GM12878 (cell line): ENCODE measurements around the gene SBNO2. TPM values are rescaled to one million over a fixed set of nuclear protein-coding genes. Genes with fewer than 3 reads are reported as not detected.

Source experiments
- ATAC-seq: fragments of 200-7000 bp; cut with Tn5 transposase; 3 replicates; pipeline ENCODE4 v1.9.1; 2020; ENCODE audit warnings: mild to moderate bottlenecking, moderate library complexity
- BruUV-seq: library from RNA; stranded (reverse); fragments of 400-500 nt; replicated peaks from 2 replicates; lab custom pipeline; 2021; lab: Mats Ljungman, UMichigan
- CTCF ChIA-PET: fragments of 300-600 bp; sonication (Branson Sonifier 250); formaldehyde crosslinking; extraction: SDS; loops from one replicate; lab custom pipeline; 2021; ENCODE audit warnings: inconsistent platforms; lab: Yijun Ruan, JAX
- POLR2A ChIA-PET: fragments of 350-600 bp; formaldehyde crosslinking; extraction: SDS; loops from one replicate; lab custom pipeline; 2021; ENCODE audit warnings: inconsistent platforms; lab: Charles Lee
- RAD21 ChIA-PET: fragments of 300-600 bp; sonication (Branson Sonifier 250); formaldehyde crosslinking; loops from one replicate; lab custom pipeline; 2023; ENCODE audit warnings: antibody characterized with exemption; ENCODE audit not compliant: unreplicated experiment; lab: Charles Lee
- SMC1A ChIA-PET: fragments of 300-600 bp; sonication (Branson Sonifier 250); formaldehyde crosslinking; loops from one replicate; lab custom pipeline; 2023; ENCODE audit not compliant: unreplicated experiment, uncharacterized antibody; lab: Charles Lee
- DNase-seq: peaks from one replicate; pipeline ENCODE4 v3.0.0-alpha.2; 2011; ENCODE audit warnings: low read depth, low spot score
- FAIRE-seq: peaks from 3 replicates; lab custom pipeline; 2011; peaks lifted over from hg19 to GRCh38; lab: Jason Lieb, UNC
- H2AFZ ChIP-seq: 2 replicates; pipeline ENCODE4 v1.6.0; 2011; ENCODE audit warnings: low read depth, low read length, control low read depth; ENCODE audit not compliant: control insufficient read depth
- H3K27ac ChIP-seq: 2 replicates; pipeline ENCODE4 v1.5.1; 2011; ENCODE audit warnings: control low read depth; ENCODE audit not compliant: control insufficient read depth, insufficient read depth
- H3K27me3 ChIP-seq, 2 experiments: replicated peaks in 1 of 2; 2 replicates each; pipeline versions ENCODE4 v1.6.0 to v1.6.1; 2011; ENCODE audit warnings: low read length in 1 of 2; ENCODE audit not compliant: control insufficient read depth in 2 of 2, insufficient read depth in 2 of 2
- H3K36me3 ChIP-seq, 2 experiments: 2 replicates each; pipeline ENCODE4 v1.5.1; 2011; ENCODE audit warnings: low read length in 1 of 2; ENCODE audit not compliant: control insufficient read depth in 2 of 2, insufficient read depth in 2 of 2
- H3K4me1 ChIP-seq: 2 replicates; pipeline ENCODE4 v1.6.1; 2011; ENCODE audit warnings: mild to moderate bottlenecking, low read length, moderate library complexity, mixed read lengths; ENCODE audit not compliant: control insufficient read depth, insufficient read depth
- H3K4me2 ChIP-seq: 2 replicates; pipeline ENCODE4 v1.6.0; 2011; ENCODE audit warnings: control low read depth; ENCODE audit not compliant: control insufficient read depth, insufficient read depth
- H3K4me3 ChIP-seq: fragments of 200-600 bp; sonication (generic); 2 replicates; pipeline ENCODE4 v1.5.1; 2016
- H3K79me2 ChIP-seq: 2 replicates; pipeline ENCODE4 v1.6.0; 2011; ENCODE audit warnings: low read length; ENCODE audit not compliant: control insufficient read depth, insufficient read depth
- H3K9ac ChIP-seq: 2 replicates; pipeline ENCODE4 v1.8.0; 2011; ENCODE audit warnings: low read length, control low read depth, mixed read lengths; ENCODE audit not compliant: control insufficient read depth, insufficient read depth
- H3K9me3 ChIP-seq: replicated peaks from 3 replicates; pipeline ENCODE4 v1.5.1; 2011; ENCODE audit warnings: mild to moderate bottlenecking, low read length; ENCODE audit not compliant: control insufficient read depth, insufficient read depth
- H4K20me1 ChIP-seq: 2 replicates; pipeline ENCODE4 v1.6.0; 2011; ENCODE audit not compliant: control insufficient read depth, insufficient read depth
- CEBPZ ChIP-seq: fragments of 150-350 bp; IDR thresholded peaks from 2 replicates; pipeline ENCODE4 v1.6.1; 2016; ENCODE audit warnings: low read depth, low read length
- HDAC2 ChIP-seq: fragments of 200-600 bp; sonication (generic); IDR thresholded peaks from 2 replicates; pipeline ENCODE4 v1.6.1; 2017
- NFXL1 ChIP-seq: fragments of 450-650 bp; IDR thresholded peaks from 2 replicates; pipeline ENCODE4 v1.6.1; 2017; ENCODE audit warnings: antibody characterized with exemption, mild to moderate bottlenecking, borderline replicate concordance
- NR2C2 ChIP-seq: IDR thresholded peaks from 2 replicates; pipeline ENCODE4 v1.6.1; 2011; ENCODE audit warnings: borderline replicate concordance, low read depth; ENCODE audit not compliant: control insufficient read depth, insufficient read length
- RELB ChIP-seq: fragments of 450-650 bp; IDR thresholded peaks from 2 replicates; pipeline ENCODE4 v1.6.1; 2017; ENCODE audit warnings: low read depth, mild to moderate bottlenecking, moderate library complexity
- RUNX3 ChIP-seq: IDR thresholded peaks from 2 replicates; pipeline ENCODE4 v1.6.1; 2012; ENCODE audit warnings: low read length, inconsistent platforms
- SP1 ChIP-seq: IDR thresholded peaks from one replicate; pipeline ENCODE4 v1.6.1; 2011; ENCODE audit warnings: low read depth, low read length
- SRF ChIP-seq, 2 experiments: IDR thresholded peaks; 2 replicates each; pipeline ENCODE4 v1.6.1; 2011; ENCODE audit warnings: low read depth in 2 of 2, low read length in 2 of 2, mild to moderate bottlenecking in 1 of 2, moderate library complexity in 1 of 2
- WGBS: methylation state at CpG from one replicate; pipeline ENCODE4 v1.1.6; 2016; ENCODE audit warnings: low lambda C conversion rate; ENCODE audit not compliant: insufficient replicate concordance, insufficient coverage; ENCODE audit errors: missing lambda C conversion rate; 5-methylcytosine and 5-hydroxymethylcytosine counted together
- in situ Hi-C: fragments of 300-500 bp; cut with MboI; formaldehyde crosslinking; loops from 9 replicates; pipeline ENCODE4 v1.14.3; 2018; ENCODE audit warnings: mixed read lengths
- intact Hi-C: fragments of 100-400 bp; cut with micrococcal nuclease; formaldehyde crosslinking; loops from one replicate; pipeline ENCODE4 v1.14.2; 2022; ENCODE audit not compliant: unreplicated experiment
- polyA plus RNA-seq, 11 experiments: library from polyadenylated mRNA; depleted of rRNA in 4 of 11; unstranded in 6 of 11; stranded (reverse) in 5 of 11; fragments of >200 nt; fragmentation: Nextera tagmentation in 4 of 11; fragmentation: Illumina TruSeq in 1 of 11; extraction: Ambion mirVana in 4 of 11; extraction: Trizol in 1 of 11; gene quantifications; 1 replicate in 1 of 11; 2 replicates in 10 of 11; pipeline versions ENCODE4 v1.2.1 to v1.2.3, GENCODE V29; 2011 to 2016; ENCODE audit warnings: inconsistent platforms in 2 of 11, missing spikeins in 2 of 11, low read depth in 1 of 11
- total RNA-seq, 4 experiments: library from RNA; depleted of rRNA in 3 of 4; stranded (reverse); fragments of >200 nt in 3 of 4; fragmentation: Illumina TruSeq in 1 of 4; extraction: Trizol in 1 of 4; gene quantifications; 2 replicates each; pipeline versions ENCODE4 v1.2.1 to v1.2.3, GENCODE V29; 2013 to 2021

SBNO2 gene
- total and polyA plus RNA-seq, 10 of the 15 experiments (the other 5 are each of a cell fraction or from before 2014, with no cell fraction given): 0.08 to 44.6 (median 5.4) TPM

- peaks cover 21 to 56% of the 10 kb centered on the region in 2 experiments for H3K36me3 ChIP-seq
- ChIA-PET RAD21 (interaction anchor here (0.8 kb wide), 1 partner anchor 23 kb away, joined by 3 read pairs; no protein-coding TSS in a partner anchor), CTCF (interaction anchor here (0.6 to 1.6 kb wide), 2 partner anchors 13 to 14 kb away, joined by 3 to 4 read pairs; no protein-coding TSS in a partner anchor), SMC1A (no interaction called here), POLR2A (interaction anchor here (0.9 to 1.9 kb wide), 3 partner anchors 13 to 54 kb away, joined by 3 to 6 read pairs (median 4); partner anchors contain the start of genes ARHGAP45 and CNN2)
- no peaks in the 10 kb centered on the region; the same call in 1 of the 2 replicates for H4K20me1 ChIP-seq
- no peak overlapping the region for H2AFZ ChIP-seq
- no peak overlapping the region for H3K27ac ChIP-seq
- DNase-seq (no peak), ATAC-seq (no peak), FAIRE-seq (no peak)
- no peak overlapping the region for H3K4me3 ChIP-seq
- H3K9ac ChIP-seq: no peak overlapping the region
- no peaks in the 10 kb centered on the region for H3K27me3 ChIP-seq
- 97% methylated on average over 44 of the region's 50 CpGs for WGBS
- no peak overlapping the region for H3K4me2 ChIP-seq
- H3K4me1 ChIP-seq: peaks cover 25% of the 10 kb centered on the region
- in situ Hi-C loops: no loop called here
- peaks cover 7% of the 10 kb centered on the region for H3K79me2 ChIP-seq
- BruUV-seq: no TSS peak
- no peaks in the 10 kb centered on the region; the same call in 2 of the 3 replicates for H3K9me3 ChIP-seq
- TF ChIP-seq SP1 (no peak), RUNX3 (no peak), SRF (IDR thresholded peaks at IDR 0.05; ENCODE audit: low read depth in 2 of 2, low read length in 2 of 2) (no peak), NFXL1 (no peak), NR2C2 (no peak), CEBPZ (no peak), HDAC2 (no peak), RELB (no peak)
- intact Hi-C loops: no loop called here
Observed at GRCh38 chr19:1080360-1081161, 93.5 kb downstream of the SBNO2 start.
